ENCODE measurements around the gene CHD2. TPM values are rescaled to one million over a fixed set of nuclear protein-coding genes. Genes with fewer than 3 reads are reported as not detected.

CHD2 gene
- total and polyA plus RNA-seq, 4 donors = 38.0 to 144 (median 81.5) TPM

GRCh38 chr15:93017526-93017925, 117.4 kb downstream of the CHD2 start:
- intact Hi-C loops (cut with DNase I) = loop anchor here in 1 of 2 donors (5.0 kb wide), 1 partner anchor 95 kb away; no protein-coding TSS in a partner anchor
- ATAC-seq (ENCODE audit: low FRiP score) (peak; percentile 74), DNase-seq (no peak)
- H3K27ac ChIP-seq (ENCODE audit: low read depth in 1 of 2, low read length in 2 of 2) = no peak overlapping the region
- H3K36me3 ChIP-seq (ENCODE audit: control insufficient read depth in 1 of 2, insufficient read depth in 2 of 2, low read length in 1 of 2) = peaks cover 10 to 19% of the 10 kb centered on the region in 2 donors
- no peaks in the 10 kb centered on the region for H3K27me3 ChIP-seq (ENCODE audit: control insufficient read depth in 1 of 2, insufficient read depth in 2 of 2, low read length in 1 of 2)
- WGBS, 2 donors = 23 to 29% methylated on average over 6 of the region's 6 CpGs
- H3K9me3 ChIP-seq (ENCODE audit: control insufficient read depth, low read length) = no peaks in the 10 kb centered on the region
- H3K4me3 ChIP-seq (ENCODE audit: low read length in 2 of 2) = no peak overlapping the region
- H3K4me1 ChIP-seq (ENCODE audit: control insufficient read depth in 1 of 2, insufficient read depth in 2 of 2, low read length in 2 of 2) = no peaks in the 10 kb centered on the region

- ATAC-seq (ENCODE audit: low FRiP score) = no peak
Observed at GRCh38 chr15:93018574-93018973, 118.5 kb downstream of the CHD2 start.

DNA sequence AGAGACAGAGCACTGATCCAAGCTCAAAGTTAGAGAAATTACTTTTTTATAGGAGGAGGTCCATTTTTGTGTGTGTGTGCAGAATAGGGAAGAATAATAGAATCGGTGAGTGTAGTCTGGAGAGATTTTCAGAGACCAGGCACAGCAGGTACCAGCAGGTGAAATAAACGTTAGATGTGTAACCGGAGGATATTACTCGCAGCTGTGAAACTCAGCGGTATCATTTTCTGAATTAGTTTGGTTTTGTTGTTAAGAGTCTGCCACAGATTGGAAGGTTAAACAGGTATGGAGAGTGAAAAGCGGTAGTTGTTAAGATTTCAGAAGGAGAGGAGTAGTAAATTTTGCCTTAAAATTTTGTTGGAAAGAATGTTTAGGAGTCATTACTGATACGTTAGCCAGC, 119.0 kb downstream of the CHD2 start:
- Histone ChIP-seq H3K9me3 (ENCODE audit: control insufficient read depth, low read length) (no peaks in the 10 kb centered on the region), H3K4me3 (ENCODE audit: low read length in 2 of 2) (no peak overlapping the region), H3K27me3 (ENCODE audit: control insufficient read depth in 1 of 2, insufficient read depth in 2 of 2, low read length in 1 of 2) (no peaks in the 10 kb centered on the region), H3K4me1 (ENCODE audit: control insufficient read depth in 1 of 2, insufficient read depth in 2 of 2, low read length in 2 of 2) (no peaks in the 10 kb centered on the region), H3K27ac (ENCODE audit: low read depth in 1 of 2, low read length in 2 of 2) (no peak overlapping the region), H3K36me3 (ENCODE audit: control insufficient read depth in 1 of 2, insufficient read depth in 2 of 2, low read length in 1 of 2) (peaks cover 10 to 13% of the 10 kb centered on the region in 2 donors)
- ATAC-seq (ENCODE audit: low FRiP score) (no peak), DNase-seq (no peak)
- intact Hi-C loops (cut with DNase I) = loop anchor here in 1 of 2 donors (5.0 kb wide), 1 partner anchor 97 kb away; no protein-coding TSS in a partner anchor
- whole genome bisulfite sequencing, 2 donors = 92 to 93% methylated on average over 7 of the region's 7 CpGs

More at GRCh38 chr15:93018574-93018973, 118.5 kb downstream of the CHD2 start:
- Histone ChIP-seq H3K27me3 (ENCODE audit: control insufficient read depth in 1 of 2, insufficient read depth in 2 of 2, low read length in 1 of 2) (no peaks in the 10 kb centered on the region), H3K36me3 (ENCODE audit: control insufficient read depth in 1 of 2, insufficient read depth in 2 of 2, low read length in 1 of 2) (peaks cover 10 to 14% of the 10 kb centered on the region in 2 donors), H3K9me3 (ENCODE audit: control insufficient read depth, low read length) (no peaks in the 10 kb centered on the region), H3K4me1 (ENCODE audit: control insufficient read depth in 1 of 2, insufficient read depth in 2 of 2, low read length in 2 of 2) (no peaks in the 10 kb centered on the region), H3K4me3 (ENCODE audit: low read length in 2 of 2) (no peak overlapping the region), H3K27ac (ENCODE audit: low read depth in 1 of 2, low read length in 2 of 2) (no peak overlapping the region)
- DNase-seq = no peak
- WGBS, 2 donors = 71 to 75% methylated on average over 4 of the region's 4 CpGs
- intact Hi-C loops (cut with DNase I) = loop anchor here in 1 of 2 donors (5.0 kb wide), 1 partner anchor 96 kb away; no protein-coding TSS in a partner anchor

GRCh38 chr15:93019971-93020370, 119.8 kb downstream of the CHD2 start:
- peaks cover 7 to 12% of the 10 kb centered on the region in 2 donors for H3K36me3 ChIP-seq (ENCODE audit: control insufficient read depth in 1 of 2, insufficient read depth in 2 of 2, low read length in 1 of 2)
- no peaks in the 10 kb centered on the region for H3K9me3 ChIP-seq (ENCODE audit: control insufficient read depth, low read length)
- H3K4me1 ChIP-seq (ENCODE audit: control insufficient read depth in 1 of 2, insufficient read depth in 2 of 2, low read length in 2 of 2) = no peaks in the 10 kb centered on the region
- H3K4me3 ChIP-seq (ENCODE audit: low read length in 2 of 2) = no peak overlapping the region
- H3K27ac ChIP-seq (ENCODE audit: low read depth in 1 of 2, low read length in 2 of 2) = no peak overlapping the region
- ATAC-seq (ENCODE audit: low FRiP score) (no peak), DNase-seq (no peak)
- no peaks in the 10 kb centered on the region for H3K27me3 ChIP-seq (ENCODE audit: control insufficient read depth in 1 of 2, insufficient read depth in 2 of 2, low read length in 1 of 2)
- WGBS, 2 donors = 94 to 98% methylated on average over 10 of the region's 10 CpGs
- intact Hi-C loops (cut with DNase I) = loop anchor here in 1 of 2 donors (5.0 kb wide), 1 partner anchor 98 kb away; no protein-coding TSS in a partner anchor

- Histone ChIP-seq H3K4me3 (ENCODE audit: low read length in 2 of 2) (no peak overlapping the region), H3K27me3 (ENCODE audit: control insufficient read depth in 1 of 2, insufficient read depth in 2 of 2, low read length in 1 of 2) (no peaks in the 10 kb centered on the region), H3K27ac (ENCODE audit: low read depth in 1 of 2, low read length in 2 of 2) (no peak overlapping the region), H3K4me1 (ENCODE audit: control insufficient read depth in 1 of 2, insufficient read depth in 2 of 2, low read length in 2 of 2) (no peaks in the 10 kb centered on the region), H3K9me3 (ENCODE audit: control insufficient read depth, low read length) (no peaks in the 10 kb centered on the region), H3K36me3 (ENCODE audit: control insufficient read depth in 1 of 2, insufficient read depth in 2 of 2, low read length in 1 of 2) (peaks cover 4 to 12% of the 10 kb centered on the region in 2 donors)
- DNase-seq (no peak), ATAC-seq (ENCODE audit: low FRiP score) (no peak)
- 91 to 92% methylated on average over 3 of the region's 3 CpGs for WGBS, 2 donors
- intact Hi-C loops (cut with DNase I) = no loop called here
Observed at GRCh38 chr15:93020976-93021772, 121.0 kb downstream of the CHD2 start.

DNA sequence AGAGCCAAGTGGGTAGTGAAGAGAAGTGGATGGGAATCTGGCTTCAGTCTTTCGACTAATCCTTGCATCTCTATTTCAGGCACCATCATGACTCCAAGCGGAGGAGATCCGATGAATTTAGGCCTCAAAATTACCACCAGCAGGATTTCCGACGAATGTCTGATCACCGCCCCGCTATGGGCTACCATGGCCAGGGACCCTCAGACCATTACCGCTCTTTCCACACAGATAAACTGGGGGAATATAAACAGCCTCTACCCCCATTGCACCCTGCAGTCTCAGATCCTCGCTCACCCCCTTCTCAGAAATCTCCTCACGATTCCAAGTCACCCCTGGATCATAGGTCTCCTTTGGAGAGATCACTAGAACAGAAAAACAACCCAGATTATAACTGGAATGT, 124.2 kb downstream of the CHD2 start:
- H3K4me1 ChIP-seq (ENCODE audit: control insufficient read depth in 1 of 2, insufficient read depth in 2 of 2, low read length in 2 of 2) = peaks cover 0 to 2% of the 10 kb centered on the region in 2 donors
- DNase-seq (no peak), ATAC-seq (ENCODE audit: low FRiP score) (no peak)
- H3K27me3 ChIP-seq (ENCODE audit: control insufficient read depth in 1 of 2, insufficient read depth in 2 of 2, low read length in 1 of 2) = no peaks in the 10 kb centered on the region
- H3K9me3 ChIP-seq (ENCODE audit: control insufficient read depth, low read length) = no peaks in the 10 kb centered on the region
- 95 to 96% methylated on average over 10 of the region's 10 CpGs for WGBS, 2 donors
- H3K4me3 ChIP-seq (ENCODE audit: low read length in 2 of 2) = no peak overlapping the region
- intact Hi-C loops (cut with DNase I) = no loop called here
- peaks cover 0 to 12% of the 10 kb centered on the region in 2 donors for H3K36me3 ChIP-seq (ENCODE audit: control insufficient read depth in 1 of 2, insufficient read depth in 2 of 2, low read length in 1 of 2)
- no peak overlapping the region for H3K27ac ChIP-seq (ENCODE audit: low read depth in 1 of 2, low read length in 2 of 2)

DNA sequence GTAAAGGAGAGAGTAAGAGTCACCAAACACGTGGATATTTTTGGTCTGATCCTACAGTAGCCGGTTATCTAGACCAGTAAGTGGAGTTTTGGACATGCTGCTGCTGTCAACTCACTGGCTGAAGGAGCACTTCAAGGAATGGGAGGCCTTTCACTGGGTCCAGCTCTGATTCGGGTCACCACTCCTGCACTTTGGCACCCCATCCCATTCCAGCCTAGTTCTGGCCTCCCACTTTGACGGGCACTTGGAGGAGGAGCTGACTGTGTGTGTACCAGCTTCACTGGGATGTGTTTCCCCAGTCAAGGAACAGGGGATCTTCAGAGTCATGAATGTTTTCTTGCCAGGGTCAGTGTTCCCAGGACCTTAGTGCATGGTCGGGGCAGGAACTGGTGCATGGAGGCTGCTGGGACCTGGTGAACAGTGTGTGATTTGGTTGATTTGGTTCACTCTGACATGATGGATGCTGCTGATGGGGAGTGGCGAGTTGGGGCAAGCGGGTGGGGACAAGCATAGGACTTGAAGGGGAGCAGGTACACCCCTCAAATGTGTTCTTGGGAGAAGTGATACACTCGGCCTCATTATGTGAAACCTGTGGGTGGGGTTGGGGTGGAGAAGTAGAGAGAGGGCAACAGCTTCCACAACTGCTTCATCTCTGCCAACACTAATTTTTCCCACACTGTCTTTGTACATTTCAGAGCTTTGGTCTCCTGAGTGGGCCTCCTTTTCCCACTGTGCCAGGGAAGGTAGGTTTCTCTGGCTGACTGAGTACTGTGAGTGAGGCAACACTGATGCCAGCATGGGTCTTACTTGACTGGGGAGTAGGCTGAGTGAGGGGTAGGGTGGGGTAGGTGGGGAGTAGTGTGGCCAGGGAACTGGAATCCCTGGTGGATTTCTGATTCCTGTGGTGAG, 124.8 kb downstream of the CHD2 start:
- no peak for DNase-seq
- WGBS, 2 donors = 81 to 85% methylated on average over 8 of the region's 8 CpGs
- ATAC-seq (ENCODE audit: low FRiP score) = no peak

GRCh38 chr15:93025625-93025982, 125.5 kb downstream of the CHD2 start:
- ATAC-seq (ENCODE audit: low FRiP score) (no peak), DNase-seq (no peak)
- H3K9me3 ChIP-seq (ENCODE audit: control insufficient read depth, low read length) = no peaks in the 10 kb centered on the region
- H3K4me1 ChIP-seq (ENCODE audit: control insufficient read depth in 1 of 2, insufficient read depth in 2 of 2, low read length in 2 of 2) = peaks cover 0 to 2% of the 10 kb centered on the region in 2 donors
- intact Hi-C loops (cut with DNase I) = loop anchor here in 1 of 2 donors (5.0 kb wide), 1 partner anchor 228 kb away; no protein-coding TSS in a partner anchor
- no peak overlapping the region for H3K4me3 ChIP-seq (ENCODE audit: low read length in 2 of 2)
- H3K36me3 ChIP-seq (ENCODE audit: control insufficient read depth in 1 of 2, insufficient read depth in 2 of 2, low read length in 1 of 2) = peaks cover 0 to 9% of the 10 kb centered on the region in 2 donors
- 94 to 100% methylated on average over 1 of the region's 1 CpG for WGBS, 2 donors
- H3K27ac ChIP-seq (ENCODE audit: low read depth in 1 of 2, low read length in 2 of 2) = peak overlapping the region in 1 of 2 donors; percentile 23
- H3K27me3 ChIP-seq (ENCODE audit: control insufficient read depth in 1 of 2, insufficient read depth in 2 of 2, low read length in 1 of 2) = no peaks in the 10 kb centered on the region

More for the DNA sequence above, 124.8 kb downstream of the CHD2 start:
- Histone ChIP-seq H3K27me3 (ENCODE audit: control insufficient read depth in 1 of 2, insufficient read depth in 2 of 2, low read length in 1 of 2) (no peaks in the 10 kb centered on the region), H3K27ac (ENCODE audit: low read depth in 1 of 2, low read length in 2 of 2) (peak overlapping the region in 1 of 2 donors; percentile 23), H3K4me3 (ENCODE audit: low read length in 2 of 2) (no peak overlapping the region), H3K4me1 (ENCODE audit: control insufficient read depth in 1 of 2, insufficient read depth in 2 of 2, low read length in 2 of 2) (peaks cover 0 to 2% of the 10 kb centered on the region in 2 donors), H3K9me3 (ENCODE audit: control insufficient read depth, low read length) (no peaks in the 10 kb centered on the region), H3K36me3 (ENCODE audit: control insufficient read depth in 1 of 2, insufficient read depth in 2 of 2, low read length in 1 of 2) (peaks cover 0 to 11% of the 10 kb centered on the region in 2 donors)
- intact Hi-C loops (cut with DNase I) = loop anchor here in 1 of 2 donors (5.0 kb wide), 1 partner anchor 228 kb away; no protein-coding TSS in a partner anchor
